HG03457 (cell line): ENCODE results near the gene PIH1D2.
A peak's percentile ranks its signal among the peaks of the same experiment; 100 is the strongest.
"Not testable (repeated sequence)": the region's sequence is repeated elsewhere in the genome, so short reads cannot be mapped to it uniquely, and the experiment has no call there.

Source experiments
- ATAC-seq: cut with Tn5 transposase; IDR thresholded peaks from one replicate; pipeline ENCODE4 v1.9.1; 2021; ENCODE audit warnings: moderate number of reproducible peaks; ENCODE audit not compliant: unreplicated experiment

The PIH1D2 gene

DNA sequence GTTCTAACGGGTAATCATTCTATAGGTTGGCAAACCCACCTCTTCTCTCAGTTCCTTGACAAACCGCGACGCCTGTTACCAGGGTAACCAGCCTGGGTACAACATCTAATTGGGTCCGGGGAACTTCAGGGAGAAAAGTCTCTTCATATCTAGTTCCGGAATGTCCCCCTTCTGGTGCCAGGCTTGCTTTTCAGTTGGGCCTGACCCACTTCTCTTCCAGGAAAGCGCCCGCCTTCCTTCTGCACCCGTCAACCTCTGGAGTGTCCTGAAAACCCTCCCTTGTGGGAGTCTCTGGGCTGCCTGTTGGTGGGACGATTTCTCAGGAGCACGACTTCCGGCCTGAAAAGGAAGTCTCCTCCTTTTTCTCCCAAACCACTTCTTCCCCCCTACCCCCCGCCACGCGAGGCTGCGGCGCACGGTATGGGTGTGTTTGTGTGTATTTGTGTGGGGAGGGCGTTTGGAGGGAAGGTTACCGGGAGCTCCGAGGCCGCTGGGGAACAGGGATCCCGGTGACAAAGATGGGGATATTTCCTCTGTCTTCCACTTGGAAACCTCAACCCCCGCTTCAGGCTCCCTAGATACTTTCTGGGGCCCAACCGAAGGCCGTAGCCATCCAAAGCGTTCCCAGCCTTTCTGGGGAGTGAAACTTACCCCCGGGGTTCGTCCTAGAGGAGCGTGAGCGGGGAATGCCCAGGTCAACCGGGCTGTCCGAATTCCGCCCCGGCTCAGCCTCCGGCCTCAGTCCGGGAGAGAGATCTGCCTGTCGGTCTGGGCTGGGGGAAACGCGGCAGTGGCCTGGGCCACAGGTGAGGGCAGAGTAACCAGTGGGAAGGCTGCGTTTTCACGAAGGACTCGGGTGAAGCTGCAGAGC, at the start of gene PIH1D2, which contains the start of gene NKAPD1:
Gene PIH1D2 (minus strand): TSS at position 77 of the 871 bp plus-strand sequence. CDS start 843 bp downstream, outside the sequence.
Gene NKAPD1 (plus strand): TSS at position 359 of the 871 bp plus-strand sequence. CDS start 1,276 bp downstream, outside the sequence.
- peak; percentile 74 for ATAC-seq

DNA sequence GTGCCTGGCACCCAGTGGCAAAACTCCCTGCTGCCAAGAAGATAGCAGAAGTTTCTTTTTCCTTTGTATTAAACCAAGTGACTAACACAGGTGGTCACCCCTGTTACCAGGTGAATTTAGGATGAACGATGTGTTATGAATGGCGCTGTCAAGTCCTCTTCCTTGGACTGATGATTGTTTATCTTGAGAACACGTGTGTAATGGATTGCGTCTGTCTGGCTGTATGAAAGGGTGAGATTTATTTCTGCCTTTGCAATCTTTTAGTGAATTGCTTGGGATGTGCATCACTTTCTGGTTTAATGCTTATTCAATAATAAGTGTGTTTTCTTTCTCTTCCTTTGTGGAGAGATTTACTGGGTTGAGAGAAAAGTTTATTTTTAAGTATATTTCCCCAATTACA, 49.3 kb upstream of the PIH1D2 start:
- no peak for ATAC-seq

DNA sequence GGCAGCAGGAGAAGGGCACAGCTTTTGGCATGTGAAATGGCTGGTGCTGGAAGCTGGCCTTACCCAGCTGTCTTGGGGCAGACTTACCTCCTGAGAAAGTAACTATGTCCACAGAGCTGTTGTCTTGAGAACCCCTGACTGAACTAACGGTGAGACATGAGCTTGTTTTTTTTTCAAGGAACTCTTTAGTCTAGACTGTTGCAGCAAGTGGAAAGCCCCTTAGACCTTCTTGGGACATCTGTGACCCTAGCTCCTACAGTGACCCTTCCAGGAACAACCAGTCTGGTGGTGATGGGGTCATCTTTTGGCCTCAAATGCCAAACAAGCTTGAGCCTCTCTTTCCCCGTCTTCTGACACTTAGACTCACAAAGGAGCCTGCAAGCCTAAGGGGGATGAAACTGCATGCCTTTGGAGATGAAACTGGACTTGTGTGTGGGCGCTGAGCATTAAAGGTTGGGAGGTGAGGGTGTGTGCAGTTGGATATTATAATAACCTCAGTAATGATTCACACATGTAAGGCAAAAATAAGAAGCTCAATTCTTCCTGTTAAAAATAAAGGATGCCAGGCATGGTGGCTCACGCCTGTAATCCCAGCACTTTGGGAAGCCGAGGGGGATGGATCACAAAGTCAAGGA, 48.3 kb upstream of the PIH1D2 start:
- ATAC-seq: no peak

GRCh38 chr11:112118176-112118575, 44.4 kb upstream of the PIH1D2 start:
- no peak for ATAC-seq

DNA sequence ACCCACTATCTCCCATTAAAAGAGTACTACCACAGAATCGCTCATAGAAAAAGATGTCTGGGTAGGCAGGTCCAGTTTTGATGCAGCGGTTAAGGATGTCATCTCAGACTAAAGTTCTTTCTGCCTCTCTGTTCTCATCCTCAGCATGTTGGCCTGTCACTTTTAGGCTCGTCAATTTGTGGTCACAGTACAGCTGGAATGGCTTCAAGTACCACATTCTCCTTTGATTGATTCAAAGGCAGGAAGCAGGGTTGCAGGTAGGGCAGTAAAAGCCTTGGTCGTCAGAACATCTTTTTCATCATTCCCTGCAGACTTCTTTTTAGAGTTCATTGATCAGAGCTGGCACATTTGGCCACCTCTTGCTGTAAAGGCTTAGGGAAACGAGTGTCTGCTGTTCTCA, 41.6 kb upstream of the PIH1D2 start:
- ATAC-seq: no peak

- ATAC-seq: no peak
Observed at GRCh38 chr11:112114460-112114859, 40.6 kb upstream of the PIH1D2 start.

GRCh38 chr11:112113539-112114457, 40.0 kb upstream of the PIH1D2 start:
- ATAC-seq: no peak

GRCh38 chr11:112106070-112106469, 32.3 kb upstream of the PIH1D2 start:
- ATAC-seq: no peak

- no peak for ATAC-seq
Observed at GRCh38 chr11:112103446-112103845, 29.6 kb upstream of the PIH1D2 start.

DNA sequence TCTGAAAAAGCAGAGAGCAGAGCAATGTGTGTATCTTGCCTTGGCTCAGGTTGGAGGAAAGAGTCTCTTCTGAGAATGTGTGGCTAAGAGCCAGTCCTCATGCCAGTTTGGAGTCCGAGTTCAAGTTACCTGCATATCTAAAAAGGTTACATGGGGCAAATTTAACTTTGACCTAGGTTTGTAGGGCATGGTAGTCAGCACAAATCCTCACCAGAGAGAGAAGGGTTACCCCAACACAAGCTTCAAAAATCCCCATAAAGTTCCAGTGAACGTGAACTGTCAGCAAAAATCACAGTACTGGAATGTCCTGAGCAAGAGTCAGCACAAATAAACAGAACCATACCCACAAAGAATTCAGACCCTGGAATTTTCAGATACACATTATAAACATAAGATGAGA, 26.6 kb upstream of the PIH1D2 start:
- no peak for ATAC-seq

DNA sequence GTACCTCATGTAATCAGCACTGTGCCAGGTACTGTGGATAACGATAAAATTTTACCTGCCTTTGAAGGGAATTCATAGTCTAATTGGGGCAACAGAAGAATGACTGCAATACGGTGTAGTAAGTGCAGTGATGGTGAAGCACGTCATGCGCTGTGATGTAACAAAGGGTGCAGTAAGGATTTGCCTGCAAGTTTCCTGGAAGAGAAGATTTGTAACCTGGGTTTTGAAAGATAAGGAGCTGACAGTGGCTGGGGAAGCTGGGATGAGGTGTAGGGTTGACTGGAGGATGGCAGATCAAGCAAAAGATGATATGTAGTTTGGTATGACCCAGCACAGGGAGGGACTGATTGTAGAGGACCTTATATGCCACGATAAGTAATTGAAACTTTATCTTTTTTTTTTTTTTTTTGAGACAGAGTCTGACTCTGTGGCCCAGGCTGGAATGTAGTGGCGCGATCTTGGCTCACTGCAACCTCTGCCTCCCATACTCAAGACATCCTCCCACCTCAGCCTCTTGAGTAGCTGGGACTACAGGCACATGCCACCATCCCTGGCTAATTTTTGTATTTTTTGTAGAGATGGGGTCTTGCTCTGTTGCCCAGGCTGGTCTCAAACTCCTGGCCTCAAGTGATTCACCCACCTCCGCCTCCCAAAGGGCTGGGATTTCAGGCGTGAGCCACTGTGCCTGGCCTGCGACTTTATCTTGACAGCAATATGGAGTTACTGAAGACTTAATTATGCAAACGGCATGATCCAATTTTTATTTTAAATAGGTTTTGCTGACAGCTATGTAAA, 24.1 kb upstream of the PIH1D2 start:
- ATAC-seq: no peak

GRCh38 chr11:112096194-112096593, 22.4 kb upstream of the PIH1D2 start:
- no peak for ATAC-seq

GRCh38 chr11:112095302-112095701, 21.5 kb upstream of the PIH1D2 start:
- ATAC-seq: not testable (repeated sequence)

DNA sequence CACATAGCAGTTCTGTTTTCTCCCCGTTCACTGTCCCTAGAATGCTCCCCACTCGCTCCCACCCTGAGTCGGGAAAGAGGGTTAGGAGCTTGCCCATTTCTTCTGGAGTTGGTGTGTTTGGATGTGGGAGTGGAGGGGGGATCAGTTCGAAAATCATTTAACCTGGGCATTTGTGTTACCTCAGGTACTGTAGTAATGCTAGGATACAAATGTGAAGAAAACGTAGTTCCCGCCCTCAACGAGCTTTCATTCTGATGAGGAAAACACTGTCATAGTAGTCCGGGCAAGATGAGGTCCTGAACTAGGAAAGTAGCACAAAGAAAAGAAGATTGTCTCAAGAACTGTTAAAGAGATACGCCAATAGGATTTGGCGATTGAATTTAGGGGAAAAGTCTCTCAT, 13.4 kb upstream of the PIH1D2 start:
- ATAC-seq: no peak

GRCh38 chr11:112086422-112087191, 12.8 kb upstream of the PIH1D2 start, which contains the start of the genes SDHD and TIMM8B:
SDHD (plus strand) TSS chr11:112086873; CDS start chr11:112086908, 35 bp downstream.
TIMM8B (minus strand) TSS chr11:112086756; CDS start chr11:112086723, 33 bp downstream.
- peak; percentile 71 for ATAC-seq

DNA sequence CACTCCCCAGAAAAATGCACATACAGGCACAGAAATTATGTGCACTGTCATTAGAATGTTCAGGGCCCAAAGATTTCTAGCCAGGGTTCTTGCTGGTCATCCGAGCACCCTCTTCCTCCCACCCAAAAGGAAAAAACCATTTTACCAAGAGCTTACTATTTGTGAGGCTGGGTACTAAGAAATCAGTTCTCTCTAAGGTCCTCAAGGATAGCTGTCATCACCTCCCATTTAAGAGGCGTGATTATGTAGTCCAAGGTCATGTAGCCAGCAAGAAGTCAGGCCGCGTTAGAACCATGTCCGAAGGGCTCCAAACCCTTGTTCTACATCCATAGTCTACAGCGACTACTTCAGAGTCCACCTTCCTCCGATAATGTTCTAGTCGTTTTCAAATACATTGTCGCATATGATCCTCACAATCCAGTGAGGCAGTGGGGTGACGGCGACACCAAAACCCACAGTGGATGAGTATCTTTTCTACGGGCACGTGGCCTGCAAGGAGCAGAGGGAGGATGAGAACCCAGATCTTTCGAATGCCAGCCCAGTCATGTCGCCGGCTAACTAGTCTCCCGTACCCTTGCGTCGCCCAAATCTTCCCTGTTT, 12.1 kb upstream of the PIH1D2 start:
- ATAC-seq: peak; percentile 21

- no peak for ATAC-seq
Observed at GRCh38 chr11:112082729-112083128, 8.9 kb upstream of the PIH1D2 start.

DNA sequence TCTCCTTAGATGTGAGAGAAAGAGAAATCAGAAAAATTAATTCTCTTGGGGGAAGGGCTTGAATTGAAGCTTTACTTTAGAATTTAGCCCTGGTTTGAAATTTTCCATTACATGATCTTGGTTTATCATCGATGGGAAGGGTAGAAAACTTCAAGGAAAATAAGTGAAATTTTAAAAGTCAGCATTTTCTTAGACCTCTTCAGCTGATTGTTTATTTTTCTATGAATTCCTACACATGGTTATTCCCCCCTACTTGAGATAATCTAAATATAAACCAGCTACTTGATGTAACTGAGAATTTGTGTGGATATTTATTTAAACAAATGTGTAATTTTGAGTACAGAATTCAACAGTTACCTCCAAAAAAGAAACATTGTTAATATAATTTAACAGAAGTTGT, 10.9 kb downstream of the PIH1D2 start:
- no peak for ATAC-seq

GRCh38 chr11:112058103-112058502, 15.7 kb downstream of the PIH1D2 start:
- no peak for ATAC-seq
